ENCODE measurements around the gene CYP4A22.
"Not testable (repeated sequence)": the region's sequence is repeated elsewhere in the genome, so short reads cannot be mapped to it uniquely, and the experiment has no call there.

DNA sequence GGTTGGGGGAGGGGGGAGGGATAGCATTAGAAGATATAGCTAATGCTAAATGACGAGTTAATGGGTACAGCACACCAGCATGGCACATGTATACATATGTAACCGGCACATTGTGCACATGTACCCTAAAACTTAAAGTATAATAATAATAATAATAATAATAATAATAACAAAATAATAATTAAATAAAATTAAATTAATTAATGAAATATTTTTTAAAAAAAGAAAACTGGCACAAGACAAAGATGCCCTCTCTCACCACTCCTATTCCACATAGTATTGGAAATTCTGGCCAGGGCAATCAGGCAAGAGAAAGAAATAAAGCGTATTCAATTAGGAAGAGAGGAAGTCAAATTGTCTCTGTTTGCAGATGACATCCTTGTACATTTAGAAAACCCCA lies 20.7 kb downstream of the CYP4A22 start:
- TF ChIP-seq, protein P1, sequence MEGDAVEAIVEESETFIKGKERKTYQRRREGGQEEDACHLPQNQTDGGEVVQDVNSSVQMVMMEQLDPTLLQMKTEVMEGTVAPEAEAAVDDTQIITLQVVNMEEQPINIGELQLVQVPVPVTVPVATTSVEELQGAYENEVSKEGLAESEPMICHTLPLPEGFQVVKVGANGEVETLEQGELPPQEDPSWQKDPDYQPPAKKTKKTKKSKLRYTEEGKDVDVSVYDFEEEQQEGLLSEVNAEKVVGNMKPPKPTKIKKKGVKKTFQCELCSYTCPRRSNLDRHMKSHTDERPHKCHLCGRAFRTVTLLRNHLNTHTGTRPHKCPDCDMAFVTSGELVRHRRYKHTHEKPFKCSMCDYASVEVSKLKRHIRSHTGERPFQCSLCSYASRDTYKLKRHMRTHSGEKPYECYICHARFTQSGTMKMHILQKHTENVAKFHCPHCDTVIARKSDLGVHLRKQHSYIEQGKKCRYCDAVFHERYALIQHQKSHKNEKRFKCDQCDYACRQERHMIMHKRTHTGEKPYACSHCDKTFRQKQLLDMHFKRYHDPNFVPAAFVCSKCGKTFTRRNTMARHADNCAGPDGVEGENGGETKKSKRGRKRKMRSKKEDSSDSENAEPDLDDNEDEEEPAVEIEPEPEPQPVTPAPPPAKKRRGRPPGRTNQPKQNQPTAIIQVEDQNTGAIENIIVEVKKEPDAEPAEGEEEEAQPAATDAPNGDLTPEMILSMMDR (IDR thresholded peaks at IDR 0.05), result not testable (repeated sequence)
- not testable (repeated sequence) for TF ChIP-seq POLR2AphosphoS5, POLR2A, EP300 (IDR thresholded peaks at IDR 0.05)

Data from gastroesophageal sphincter (tissue), 3 donors.